Measurements from ENCODE around the gene GTF3C5.

DNA sequence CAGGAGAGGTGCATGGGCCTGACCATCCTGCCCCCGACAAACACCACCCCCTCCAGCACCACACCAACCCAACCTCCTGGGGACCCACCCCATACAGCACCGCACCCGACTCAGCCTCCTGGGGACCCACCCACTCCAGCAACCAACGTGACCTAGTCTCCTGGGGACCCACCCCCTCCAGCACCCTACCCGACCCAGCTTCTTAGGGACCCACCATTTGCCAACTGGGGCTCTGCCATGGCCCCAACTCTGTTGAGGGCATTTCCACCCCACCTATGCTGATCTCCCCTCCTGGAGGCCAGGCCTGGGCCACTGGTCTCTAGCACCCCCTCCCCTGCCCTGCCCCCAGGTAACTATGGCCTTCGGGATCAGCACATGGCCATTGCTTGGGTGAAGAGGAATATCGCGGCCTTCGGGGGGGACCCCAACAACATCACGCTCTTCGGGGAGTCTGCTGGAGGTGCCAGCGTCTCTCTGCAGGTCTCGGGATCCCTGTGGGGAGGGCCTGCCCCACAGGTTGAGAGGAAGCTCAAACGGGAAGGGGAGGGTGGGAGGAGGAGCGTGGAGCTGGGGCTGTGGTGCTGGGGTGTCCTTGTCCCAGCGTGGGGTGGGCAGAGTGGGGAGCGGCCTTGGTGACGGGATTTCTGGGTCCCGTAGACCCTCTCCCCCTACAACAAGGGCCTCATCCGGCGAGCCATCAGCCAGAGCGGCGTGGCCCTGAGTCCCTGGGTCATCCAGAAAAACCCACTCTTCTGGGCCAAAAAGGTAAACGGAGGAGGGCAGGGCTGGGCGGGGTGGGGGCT lies 35.6 kb downstream of the GTF3C5 start:
- no peak for TF ChIP-seq BMI1 (IDR thresholded peaks at IDR 0.05; ENCODE audit: low read length)
- TF ChIP-seq NCOR1 (IDR thresholded peaks at IDR 0.05), result no peak
- TF ChIP-seq CTCF (IDR thresholded peaks at IDR 0.05 in 2 of 3, conservative IDR thresholded peaks at IDR 0.05 in 1 of 3; ENCODE audit: insufficient read depth in 2 of 3, low read depth in 1 of 3, low read length in 3 of 3), result no peak
- no peak for TF ChIP-seq LEF1 (IDR thresholded peaks at IDR 0.05)
- no peak for TF ChIP-seq DPF2 (IDR thresholded peaks at IDR 0.05)
- no peak for TF ChIP-seq YY1 (IDR thresholded peaks at IDR 0.05; ENCODE audit: borderline replicate concordance in 1 of 3, control insufficient read depth in 1 of 3, extremely low read depth in 1 of 3, insufficient read depth in 3 of 3, insufficient read length in 1 of 3, insufficient replicate concordance in 2 of 3, low read depth in 1 of 3, low read length in 2 of 3)
- TF ChIP-seq, protein P1, sequence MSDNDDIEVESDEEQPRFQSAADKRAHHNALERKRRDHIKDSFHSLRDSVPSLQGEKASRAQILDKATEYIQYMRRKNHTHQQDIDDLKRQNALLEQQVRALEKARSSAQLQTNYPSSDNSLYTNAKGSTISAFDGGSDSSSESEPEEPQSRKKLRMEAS (CRISPR knock-in tag; IDR thresholded peaks at IDR 0.05), result no peak
- no peak for TF ChIP-seq PHF8 (IDR thresholded peaks at IDR 0.05; ENCODE audit: borderline replicate concordance, low read length)
- no peak for TF ChIP-seq ZBTB33 (CRISPR knock-in tag; IDR thresholded peaks at IDR 0.05)
- TF ChIP-seq ZZZ3 (IDR thresholded peaks at IDR 0.05), result no peak
- no peak for TF ChIP-seq CBFA2T2 (conservative IDR thresholded peaks at IDR 0.05)
